AG04450 (cell line): Measurements from ENCODE around the gene MAD1L1. TPM values are rescaled to one million over a fixed set of nuclear protein-coding genes. Genes with fewer than 3 reads are reported as not detected.

ENCODE experiments used
- CTCF ChIA-PET: fragments of 300-600, 350-600 bp; formaldehyde crosslinking; extraction: SDS; loops from one replicate; lab custom pipeline; 2022; ENCODE audit warnings: antibody characterized with exemption, inconsistent platforms; lab: Charles Lee
- POLR2A ChIA-PET: fragments of 350-600 bp; formaldehyde crosslinking; extraction: SDS; loops from one replicate; lab custom pipeline; 2021; ENCODE audit warnings: antibody characterized with exemption, inconsistent platforms; lab: Yijun Ruan, JAX
- DNase-seq: peaks from one replicate; pipeline ENCODE4 v3.0.0-alpha.2; 2011; ENCODE audit warnings: low read depth, low spot score
- H3K27ac ChIP-seq: one replicate; pipeline ENCODE4 v1.5.1; 2012; ENCODE audit warnings: low read depth, low read length, control low read depth
- H3K27me3 ChIP-seq: one replicate; pipeline ENCODE4 v1.6.0; 2012; ENCODE audit warnings: low read length; ENCODE audit not compliant: control insufficient read depth, insufficient read depth
- H3K4me3 ChIP-seq: 2 replicates; pipeline ENCODE4 v1.5.1; 2011; ENCODE audit warnings: mild to moderate bottlenecking, low read depth, low read length, control low read depth
- H3K9me3 ChIP-seq: 2 replicates; pipeline ENCODE4 v1.5.1; 2012; ENCODE audit warnings: low read length; ENCODE audit not compliant: control insufficient read depth, insufficient read depth
- polyA plus RNA-seq: library from polyadenylated mRNA; depleted of rRNA; stranded (reverse); fragments of >200 nt; gene quantifications from 2 replicates; pipeline ENCODE4 v1.2.3, GENCODE V29; 2011
- TF ChIP-seq, protein P1 (sequence below): IDR thresholded peaks from 2 replicates; pipeline ENCODE4 v1.5.1; 2011; ENCODE audit warnings: low read depth, low read length, control low read depth, inconsistent platforms

MAD1L1 gene
- polyA plus RNA-seq, 1 experiment, result 11.9 TPM

DNA sequence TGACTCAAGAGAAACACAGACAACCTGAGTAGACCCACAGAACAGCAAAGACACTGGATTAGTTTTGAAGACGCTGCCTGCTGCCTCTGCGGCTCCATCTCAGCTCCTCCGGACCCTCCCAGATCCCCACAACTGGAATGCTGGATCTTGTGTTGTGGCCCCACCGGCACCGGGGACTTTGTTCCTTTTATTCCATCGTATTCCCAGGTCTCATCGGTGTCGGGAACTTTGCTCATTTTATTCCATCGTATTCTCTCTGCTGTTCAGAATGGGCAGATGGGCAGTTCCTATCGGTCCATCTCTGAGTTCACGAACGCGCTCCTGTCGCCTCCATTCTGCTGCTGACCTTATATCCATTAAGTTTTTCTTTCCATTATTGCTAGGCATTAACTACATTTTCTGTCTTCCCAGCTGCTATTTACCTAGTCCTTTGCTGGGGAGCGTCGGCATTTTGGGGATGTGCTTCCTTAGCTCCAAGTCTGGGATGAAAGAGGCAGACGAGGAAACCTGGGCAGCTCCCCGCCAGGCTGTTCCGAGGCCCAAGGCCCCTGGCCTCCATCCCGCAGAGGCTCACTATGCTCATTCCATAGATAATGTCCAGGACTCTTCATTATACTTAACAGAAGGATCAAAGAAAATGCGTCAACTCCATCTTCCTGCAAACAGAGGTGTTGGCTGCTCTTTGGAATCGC lies 192.4 kb downstream of the MAD1L1 start:
- Histone ChIP-seq H3K4me3 (no peak overlapping the region), H3K27ac (no peak overlapping the region), H3K27me3 (no peaks in the 10 kb centered on the region), H3K9me3 (peaks cover 30% of the 10 kb centered on the region)
- no peak for DNase-seq
- POLR2A ChIA-PET, result interaction anchor here (0.6 kb wide), 1 partner anchor 11 kb away, joined by 4 read pairs; no protein-coding TSS in a partner anchor
- TF ChIP-seq, protein P1, sequence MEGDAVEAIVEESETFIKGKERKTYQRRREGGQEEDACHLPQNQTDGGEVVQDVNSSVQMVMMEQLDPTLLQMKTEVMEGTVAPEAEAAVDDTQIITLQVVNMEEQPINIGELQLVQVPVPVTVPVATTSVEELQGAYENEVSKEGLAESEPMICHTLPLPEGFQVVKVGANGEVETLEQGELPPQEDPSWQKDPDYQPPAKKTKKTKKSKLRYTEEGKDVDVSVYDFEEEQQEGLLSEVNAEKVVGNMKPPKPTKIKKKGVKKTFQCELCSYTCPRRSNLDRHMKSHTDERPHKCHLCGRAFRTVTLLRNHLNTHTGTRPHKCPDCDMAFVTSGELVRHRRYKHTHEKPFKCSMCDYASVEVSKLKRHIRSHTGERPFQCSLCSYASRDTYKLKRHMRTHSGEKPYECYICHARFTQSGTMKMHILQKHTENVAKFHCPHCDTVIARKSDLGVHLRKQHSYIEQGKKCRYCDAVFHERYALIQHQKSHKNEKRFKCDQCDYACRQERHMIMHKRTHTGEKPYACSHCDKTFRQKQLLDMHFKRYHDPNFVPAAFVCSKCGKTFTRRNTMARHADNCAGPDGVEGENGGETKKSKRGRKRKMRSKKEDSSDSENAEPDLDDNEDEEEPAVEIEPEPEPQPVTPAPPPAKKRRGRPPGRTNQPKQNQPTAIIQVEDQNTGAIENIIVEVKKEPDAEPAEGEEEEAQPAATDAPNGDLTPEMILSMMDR, result no peak
- CTCF ChIA-PET, result interaction anchor here (0.6 kb wide), 1 partner anchor 118 kb away, joined by 3 read pairs; no protein-coding TSS in a partner anchor

DNA sequence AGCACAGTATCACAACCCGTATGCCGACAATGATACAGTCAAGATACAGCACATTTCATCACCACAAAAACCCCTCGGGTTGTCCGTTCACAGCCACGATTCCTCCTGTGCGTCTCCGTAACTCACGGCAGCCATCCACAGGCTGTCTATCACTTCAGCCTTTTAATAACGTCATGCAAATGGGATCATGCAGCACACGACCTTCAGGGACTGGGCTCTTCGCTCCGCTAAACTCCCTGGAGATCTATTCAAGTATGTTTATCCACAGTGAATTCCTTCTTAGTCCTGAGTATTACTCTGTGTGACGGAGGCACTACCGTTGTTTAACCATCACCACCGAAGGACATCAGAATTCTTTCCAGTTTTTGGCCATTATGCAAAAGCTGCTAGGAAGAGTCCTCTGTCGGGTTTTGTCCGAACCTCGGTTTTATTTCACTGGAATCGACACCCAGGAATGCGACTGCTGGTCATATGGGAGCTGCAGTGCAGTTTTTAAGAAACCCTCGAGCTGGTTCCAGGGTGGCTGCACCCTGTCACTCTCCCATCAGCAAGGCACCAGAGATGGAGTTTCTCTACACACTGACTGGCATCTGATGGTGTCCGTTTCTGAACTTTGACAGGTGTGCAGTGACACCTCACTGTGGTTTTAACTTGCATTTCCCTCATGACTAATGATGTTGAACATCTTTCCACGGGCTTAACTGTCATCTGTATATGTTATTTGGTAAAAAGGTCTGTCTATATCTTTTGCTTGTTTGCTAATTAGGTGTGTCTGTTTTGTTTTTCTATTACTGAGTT lies 193.6 kb downstream of the MAD1L1 start:
- H3K4me3 ChIP-seq, result no peak overlapping the region
- no peak for DNase-seq
- ChIA-PET CTCF (no interaction called here), POLR2A (no interaction called here)
- peak overlapping the region; percentile 11 for H3K27ac ChIP-seq
- H3K9me3 ChIP-seq, result peaks cover 19% of the 10 kb centered on the region
- H3K27me3 ChIP-seq, result no peaks in the 10 kb centered on the region
- TF ChIP-seq, protein P1, result no peak

DNA sequence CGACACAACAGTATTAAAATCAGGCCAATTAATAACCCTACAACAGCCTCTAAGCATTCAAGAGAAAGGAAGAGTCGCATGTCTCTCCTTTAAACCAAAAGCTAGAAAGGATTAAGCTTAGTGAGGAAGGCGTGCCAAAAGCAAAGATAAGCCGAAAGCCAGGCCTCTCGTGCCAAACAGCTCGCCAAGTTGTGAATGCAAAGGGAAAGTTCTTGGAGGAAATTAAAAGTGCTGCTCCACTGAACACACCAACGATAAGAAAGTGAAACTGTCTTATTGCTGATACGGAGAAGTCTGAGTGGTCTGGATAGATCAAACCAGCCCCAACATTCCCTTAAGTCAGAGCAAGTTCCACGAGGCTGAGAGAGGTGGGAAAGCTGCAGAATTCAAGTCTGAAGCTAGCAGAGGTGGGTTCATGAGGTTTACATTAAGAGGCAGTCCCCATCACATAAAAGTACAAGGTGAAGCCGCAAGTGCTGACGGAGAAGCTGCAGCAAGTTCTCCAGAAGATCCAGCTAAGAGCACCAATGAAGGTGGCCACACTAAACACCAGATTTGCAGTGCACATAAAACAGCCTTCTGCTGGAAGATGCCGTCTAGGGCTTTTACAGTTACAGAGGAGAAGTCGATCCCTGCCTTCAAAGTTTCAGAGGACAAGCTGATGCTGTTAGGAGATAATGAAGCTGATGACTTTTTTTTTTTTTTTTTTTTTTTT lies 194.8 kb downstream of the MAD1L1 start:
- ChIA-PET CTCF (interaction anchor here (0.8 kb wide), 1 partner anchor 62 kb away, joined by 4 read pairs; no protein-coding TSS in a partner anchor), POLR2A (no interaction called here)
- H3K4me3 ChIP-seq, result peak overlapping the region; percentile 49
- H3K27me3 ChIP-seq, result no peaks in the 10 kb centered on the region
- H3K9me3 ChIP-seq, result peaks cover 7% of the 10 kb centered on the region
- TF ChIP-seq, protein P1, result no peak
- DNase-seq, result no peak
- H3K27ac ChIP-seq, result peak overlapping the region; percentile 80

DNA sequence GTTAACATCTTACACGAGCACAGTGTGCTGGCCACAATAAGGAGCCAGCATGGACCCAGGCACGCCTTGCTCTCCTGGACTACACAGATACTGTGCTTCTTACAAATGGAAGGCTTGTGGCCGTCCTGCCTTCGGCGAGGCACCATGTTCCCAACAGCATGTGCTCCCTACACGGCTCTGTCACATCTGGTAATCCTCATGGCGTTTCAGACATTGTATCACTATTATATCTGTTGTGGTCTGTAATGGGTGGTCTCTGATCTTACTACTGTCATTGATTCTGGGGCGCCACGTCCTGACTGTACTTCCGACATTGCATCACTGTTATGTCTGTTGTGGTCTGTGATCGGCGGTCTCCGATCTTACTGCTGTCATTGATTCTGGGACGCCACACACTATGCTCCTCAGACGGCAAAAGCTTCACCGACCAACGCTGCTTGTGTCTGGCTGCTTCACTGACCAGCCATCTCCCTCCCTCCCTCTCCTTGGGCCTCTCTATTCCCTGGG lies 195.4 kb downstream of the MAD1L1 start:
- peaks cover under 1% of the 10 kb centered on the region for H3K9me3 ChIP-seq
- peak overlapping the region; percentile 80 for H3K27ac ChIP-seq
- H3K4me3 ChIP-seq, result peak overlapping the region; percentile 49
- ChIA-PET CTCF (interaction anchor here (0.8 kb wide), 1 partner anchor 62 kb away, joined by 4 read pairs; no protein-coding TSS in a partner anchor), POLR2A (interaction anchor here (0.7 kb wide), 1 partner anchor 296 kb away, joined by 3 read pairs; no protein-coding TSS in a partner anchor)
- no peak for DNase-seq
- TF ChIP-seq, protein P1, result no peak
- no peaks in the 10 kb centered on the region for H3K27me3 ChIP-seq
